Lower lobe of right lung (tissue), 2 donors: ENCODE results near the gene SEMA3D. TPM values are rescaled to one million over a fixed set of nuclear protein-coding genes. Genes with fewer than 3 reads are reported as not detected.

Experiments
- ATAC-seq, 2 donors: fragments of 200-7000 bp; cut with Tn5 transposase; one replicate each; pipeline ENCODE4 v1.9.1; 2020 to 2022; ENCODE audit warnings: mild to moderate bottlenecking in 2 of 2, moderate library complexity in 2 of 2
- DNase-seq: peaks from one replicate; pipeline ENCODE4 v3.0.0-alpha.2; 2020
- H3K27ac ChIP-seq: fragments of 200-600 bp; one replicate; pipeline ENCODE4 v1.8.0; 2022
- H3K27me3 ChIP-seq: fragments of 200-600 bp; one replicate; pipeline ENCODE4 v1.8.0; 2022; ENCODE audit warnings: low read depth
- H3K36me3 ChIP-seq: fragments of 200-600 bp; one replicate; pipeline ENCODE4 v1.8.0; 2022; ENCODE audit warnings: mild to moderate bottlenecking
- H3K4me1 ChIP-seq: fragments of 200-600 bp; one replicate; pipeline ENCODE4 v1.8.0; 2022
- H3K4me3 ChIP-seq: fragments of 200-600 bp; one replicate; pipeline ENCODE4 v1.8.0; 2022; ENCODE audit warnings: mild to moderate bottlenecking
- H3K9me3 ChIP-seq: fragments of 200-600 bp; one replicate; pipeline ENCODE4 v1.8.0; 2022
- CTCF ChIP-seq: fragments of 200-600 bp; IDR thresholded peaks from one replicate; pipeline ENCODE4 v1.8.0; 2022; ENCODE audit warnings: antibody characterized with exemption, mild to moderate bottlenecking
- intact Hi-C: fragments of 100-400 bp; cut with DNase I; formaldehyde crosslinking; loops from one replicate; pipeline ENCODE4 v1.11.0; 2022
- total RNA-seq: library from RNA; stranded (reverse); fragmentation: NEBNext Ultra II Directional; extraction: Animal tissue kit (Norgen Biotek cat#: 25700); gene quantifications from one replicate; pipeline ENCODE4 v1.2.1, GENCODE V29; 2021
- donor health status: DM: no; HTN: yes; CAD: no; lungs with severe emphysema.

The SEMA3D gene
- total RNA-seq, 1 donor from 2014 or later, result 8.0 TPM

- Histone ChIP-seq H3K27me3 (no peaks in the 10 kb centered on the region), H3K36me3 (no peaks in the 10 kb centered on the region), H3K27ac (no peak overlapping the region), H3K9me3 (no peaks in the 10 kb centered on the region), H3K4me1 (no peaks in the 10 kb centered on the region), H3K4me3 (no peak overlapping the region)
- no peak for TF ChIP-seq CTCF
- DNase-seq (no peak), ATAC-seq (no peak)
- intact Hi-C loops, result no loop called here
Observed at GRCh38 chr7:84970670-84971069, 216.2 kb downstream of the SEMA3D start.

GRCh38 chr7:84953234-84953633 is 233.6 kb downstream of the SEMA3D start:
- no peaks in the 10 kb centered on the region for H3K27me3 ChIP-seq
- DNase-seq (no peak), ATAC-seq (no peak)
- no peaks in the 10 kb centered on the region for H3K4me1 ChIP-seq
- no peak overlapping the region for H3K27ac ChIP-seq
- no peaks in the 10 kb centered on the region for H3K36me3 ChIP-seq
- no peak overlapping the region for H3K4me3 ChIP-seq
- no peaks in the 10 kb centered on the region for H3K9me3 ChIP-seq
- no peak for TF ChIP-seq CTCF
- intact Hi-C loops, result no loop called here

GRCh38 chr7:84950836-84951235 is 236.0 kb downstream of the SEMA3D start:
- ATAC-seq (no peak), DNase-seq (no peak)
- H3K27me3 ChIP-seq, result no peaks in the 10 kb centered on the region
- H3K4me1 ChIP-seq, result no peaks in the 10 kb centered on the region
- TF ChIP-seq CTCF, result no peak
- H3K9me3 ChIP-seq, result no peaks in the 10 kb centered on the region
- no peak overlapping the region for H3K27ac ChIP-seq
- no peaks in the 10 kb centered on the region for H3K36me3 ChIP-seq
- intact Hi-C loops, result no loop called here
- H3K4me3 ChIP-seq, result no peak overlapping the region

GRCh38 chr7:84949501-84949900 is 237.4 kb downstream of the SEMA3D start:
- Histone ChIP-seq H3K27ac (no peak overlapping the region), H3K4me1 (no peaks in the 10 kb centered on the region), H3K27me3 (no peaks in the 10 kb centered on the region), H3K9me3 (no peaks in the 10 kb centered on the region), H3K36me3 (no peaks in the 10 kb centered on the region), H3K4me3 (no peak overlapping the region)
- intact Hi-C loops, result no loop called here
- DNase-seq (no peak), ATAC-seq (no peak)
- TF ChIP-seq CTCF, result no peak

- Histone ChIP-seq H3K36me3 (no peaks in the 10 kb centered on the region), H3K4me3 (no peak overlapping the region), H3K9me3 (no peaks in the 10 kb centered on the region), H3K27ac (no peak overlapping the region), H3K27me3 (no peaks in the 10 kb centered on the region), H3K4me1 (no peaks in the 10 kb centered on the region)
- ATAC-seq (no peak), DNase-seq (no peak)
- intact Hi-C loops, result no loop called here
- no peak for TF ChIP-seq CTCF
Observed at GRCh38 chr7:84949067-84949466, 237.8 kb downstream of the SEMA3D start.

- Histone ChIP-seq H3K4me3 (no peak overlapping the region), H3K27ac (no peak overlapping the region), H3K9me3 (no peaks in the 10 kb centered on the region), H3K4me1 (no peaks in the 10 kb centered on the region), H3K27me3 (no peaks in the 10 kb centered on the region), H3K36me3 (no peaks in the 10 kb centered on the region)
- intact Hi-C loops, result no loop called here
- no peak for DNase-seq
- no peak for TF ChIP-seq CTCF
- ATAC-seq, result no peak
Observed at GRCh38 chr7:84948634-84949033, 238.2 kb downstream of the SEMA3D start.
